Erythroblast (primary cell): Measurements from ENCODE around the gene FAM83C.

Experiments
- GATA1 ChIP-seq: IDR thresholded peaks from 2 replicates; pipeline ENCODE4 v1.6.1; 2011; ENCODE audit warnings: low read depth, mild to moderate bottlenecking, control low read depth, low read length, moderate library complexity
- POLR2A ChIP-seq: IDR thresholded peaks from 2 replicates; pipeline ENCODE4 v1.6.1; 2011; ENCODE audit warnings: mild to moderate bottlenecking, low read length

DNA sequence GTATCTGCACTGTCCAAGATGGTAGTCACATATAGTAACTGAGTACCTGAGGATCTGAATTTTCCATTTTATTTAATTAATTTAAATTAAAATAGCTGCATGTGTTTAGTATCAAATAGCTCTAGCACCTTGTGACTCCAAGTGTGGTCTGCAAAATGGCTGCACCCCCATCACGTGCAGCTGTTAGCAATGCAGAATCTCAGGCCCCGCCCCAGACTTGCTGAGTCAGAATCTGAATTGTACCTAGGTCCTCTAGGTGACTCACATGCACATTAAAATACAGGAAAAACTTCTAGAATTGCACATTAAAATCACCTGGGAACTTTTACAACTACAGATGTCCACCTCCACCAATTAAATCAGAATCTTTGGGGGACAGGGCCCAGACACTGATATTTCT is 19.2 kb upstream of the FAM83C start:
- no peak for TF ChIP-seq POLR2A
- TF ChIP-seq GATA1: no peak
